Measurements from ENCODE around the gene ANKRD50. TPM values are rescaled to one million over a fixed set of nuclear protein-coding genes. Genes with fewer than 3 reads are reported as not detected.

ANKRD50 gene
- total RNA-seq, 1 donor from 2014 or later = 88.4 TPM

DNA sequence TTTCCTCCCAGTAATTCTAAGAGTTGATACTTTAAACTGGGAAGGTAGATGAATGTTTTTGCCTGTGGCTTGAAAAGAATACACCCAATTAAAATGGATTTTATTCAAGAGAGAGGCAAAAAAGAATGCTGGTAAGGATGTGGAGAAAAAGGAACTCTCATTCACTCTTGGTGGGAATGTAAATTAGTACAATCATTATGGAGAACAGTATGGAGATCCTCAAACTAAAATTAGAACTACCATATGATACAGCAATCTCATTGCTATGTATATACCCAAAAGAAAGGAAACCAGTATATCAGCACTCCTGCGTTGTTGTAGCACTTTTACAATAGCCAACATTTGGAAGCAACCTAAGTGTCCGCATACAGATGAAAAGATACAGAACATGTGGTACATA is 75.2 kb downstream of the ANKRD50 start:
- DNase-seq (ENCODE audit: low read depth, low spot score) = no peak

DNA sequence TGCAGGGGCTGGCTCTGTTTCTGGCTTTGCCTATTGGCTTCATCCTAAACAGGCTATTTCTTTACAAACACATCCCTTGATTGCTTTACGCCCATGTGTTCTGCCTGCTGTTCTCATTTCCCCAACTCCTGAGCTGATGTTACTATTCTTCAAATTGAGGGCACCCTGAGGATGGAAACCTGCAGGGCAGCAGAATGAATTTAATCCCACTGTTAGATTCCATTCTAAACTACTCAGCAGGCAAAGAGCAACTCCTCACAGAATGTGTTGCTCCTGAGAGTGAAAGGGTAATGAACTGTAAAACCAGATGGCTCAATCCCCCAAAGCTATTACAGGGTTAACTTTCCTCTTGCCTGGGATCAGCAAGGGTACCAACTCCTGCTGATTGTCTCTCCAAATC is 75.7 kb downstream of the ANKRD50 start:
- DNase-seq (ENCODE audit: low read depth, low spot score) = no peak

DNA sequence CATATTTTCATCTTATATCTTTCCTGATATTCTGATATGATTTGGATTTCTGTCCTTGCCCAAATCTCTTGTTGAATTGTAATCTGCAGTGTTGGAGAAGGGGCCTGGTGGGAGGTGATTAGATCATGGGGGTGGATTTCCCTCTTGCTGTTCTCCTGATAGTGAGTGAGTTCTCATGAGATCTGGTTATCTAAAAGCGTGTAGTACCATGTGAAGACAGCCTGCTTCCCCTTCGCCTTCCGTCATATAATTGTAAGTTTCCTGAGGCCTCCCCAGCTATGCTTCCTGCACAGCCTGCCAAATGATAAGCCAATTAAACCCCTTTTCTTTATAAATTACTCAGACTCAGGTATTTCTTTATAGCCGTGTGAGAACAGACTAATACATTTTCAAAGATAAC is 77.2 kb downstream of the ANKRD50 start:
- DNase-seq (ENCODE audit: low read depth, low spot score) = peak; percentile 39

DNA sequence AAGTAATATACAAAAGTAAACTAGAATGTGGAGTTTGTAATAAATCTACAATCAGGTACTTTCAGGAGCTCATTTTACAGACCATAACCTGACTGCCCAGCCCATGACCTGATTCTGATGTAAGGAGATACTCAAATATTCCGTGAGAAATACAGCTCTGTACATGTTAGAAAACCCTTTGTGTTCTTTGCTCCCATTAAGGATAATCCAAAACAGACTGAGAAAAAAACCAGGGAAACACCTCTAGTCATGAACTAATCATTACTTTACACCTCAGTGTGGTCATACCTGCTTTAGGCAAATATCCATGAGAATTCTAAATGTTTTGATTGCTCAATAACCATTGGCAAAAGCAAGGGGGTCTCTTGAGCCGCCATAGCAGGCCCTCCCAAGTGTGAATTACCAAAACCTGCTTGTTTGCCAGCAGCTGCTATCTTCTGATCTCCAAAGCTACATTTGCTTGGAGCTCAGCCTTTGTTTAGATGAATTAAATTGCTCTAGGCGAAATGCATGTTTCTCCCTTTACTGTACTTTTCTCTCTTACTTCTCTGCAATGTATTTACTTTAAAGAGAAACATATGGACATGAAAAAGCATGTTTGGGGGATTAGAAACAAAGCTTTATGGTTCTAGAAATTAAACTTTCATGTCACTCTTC is 79.1 kb downstream of the ANKRD50 start:
- DNase-seq (ENCODE audit: low read depth, low spot score) = no peak

DNA sequence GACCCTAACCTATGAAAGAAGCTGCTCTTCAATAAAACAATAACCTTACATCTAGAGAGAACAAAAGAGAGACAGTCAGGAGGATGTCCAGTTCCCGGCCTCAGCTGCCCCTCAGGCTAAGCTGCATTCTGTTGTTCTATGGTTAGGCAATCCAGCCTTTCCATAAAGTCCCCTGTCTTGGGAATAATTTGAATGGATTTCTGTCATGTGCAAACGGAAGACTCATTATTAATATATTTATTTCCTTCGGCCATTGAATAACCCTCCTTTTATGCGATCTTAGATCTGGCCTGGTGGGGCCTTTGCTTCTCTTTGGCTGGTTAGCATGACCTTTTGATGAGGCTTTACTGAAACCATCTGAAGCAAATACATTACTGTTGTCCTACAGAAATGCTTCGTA is 80.1 kb downstream of the ANKRD50 start:
- no peak for DNase-seq (ENCODE audit: low read depth, low spot score)

DNA sequence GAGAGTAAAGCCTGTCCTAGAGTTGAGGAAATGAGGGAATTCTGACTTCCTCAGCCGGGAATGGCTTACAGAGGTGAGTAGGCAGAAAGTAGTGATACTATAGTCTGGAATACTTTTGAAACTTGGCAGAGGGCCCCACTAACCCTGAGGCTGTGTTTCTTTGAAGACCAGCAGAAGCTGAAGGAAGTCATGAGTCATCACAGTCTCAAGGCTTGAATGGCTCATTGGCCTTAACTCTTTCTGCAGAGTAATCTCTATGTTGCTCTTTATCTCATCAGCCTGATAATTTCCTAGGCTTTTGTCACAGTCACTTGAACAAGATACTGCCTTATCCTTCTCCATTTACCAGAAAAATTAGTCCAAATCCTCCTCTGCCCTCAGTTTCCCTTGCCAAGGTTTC is 80.8 kb downstream of the ANKRD50 start:
- DNase-seq (ENCODE audit: low read depth, low spot score) = peak; percentile 99

DNA sequence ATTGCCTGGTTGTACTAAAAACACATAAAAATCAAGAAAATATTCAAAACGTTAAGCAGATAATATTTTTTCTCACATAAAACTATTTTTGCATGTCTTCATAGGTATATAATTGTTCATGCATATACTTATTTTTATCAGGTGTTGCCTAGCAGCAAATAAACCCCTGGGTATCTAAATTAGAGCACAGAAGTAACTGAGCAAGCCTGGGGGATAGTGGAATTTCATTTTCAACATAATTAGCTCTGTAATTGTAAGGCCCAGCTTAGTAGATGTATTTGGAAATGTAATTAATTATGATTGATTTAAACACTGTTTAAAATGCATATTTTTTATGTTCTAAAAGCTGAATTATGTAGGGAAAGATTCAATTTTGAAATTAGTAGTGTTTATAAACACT is 82.9 kb downstream of the ANKRD50 start:
- DNase-seq (ENCODE audit: low read depth, low spot score) = no peak

Data from pulmonary artery endothelial cell (primary cell).